ENCODE data around the gene SLC25A25. TPM values are rescaled to one million over a fixed set of nuclear protein-coding genes. Genes with fewer than 3 reads are reported as not detected.

SLC25A25 gene
- total RNA-seq, 1 donor from 2014 or later = 34.7 TPM

- peak; percentile 9 for ATAC-seq
- Histone ChIP-seq H3K4me3 (no peak overlapping the region), H3K27ac (no peak overlapping the region), H3K9me3 (no peaks in the 10 kb centered on the region), H3K4me1 (no peaks in the 10 kb centered on the region), H3K36me3 (no peaks in the 10 kb centered on the region), H3K27me3 (no peaks in the 10 kb centered on the region)
- intact Hi-C loops (cut with DNase I) = no loop called here
- TF ChIP-seq CTCF (IDR thresholded peaks at IDR 0.05) = no peak
- DNase-seq = no peak
These were observed 69.1 kb downstream of the SLC25A25 start for GRCh38 chr9:128136816-128137793.

GRCh38 chr9:128138001-128138400 lies 70.0 kb downstream of the SLC25A25 start:
- DNase-seq (no peak), ATAC-seq (peak; percentile 23)
- intact Hi-C loops (cut with DNase I) = no loop called here
- no peaks in the 10 kb centered on the region for H3K27me3 ChIP-seq
- no peaks in the 10 kb centered on the region for H3K4me1 ChIP-seq
- H3K4me3 ChIP-seq = no peak overlapping the region
- H3K36me3 ChIP-seq = no peaks in the 10 kb centered on the region
- no peak for TF ChIP-seq CTCF (IDR thresholded peaks at IDR 0.05)
- no peak overlapping the region for H3K27ac ChIP-seq
- no peaks in the 10 kb centered on the region for H3K9me3 ChIP-seq

GRCh38 chr9:128139621-128140020 lies 71.6 kb downstream of the SLC25A25 start:
- intact Hi-C loops (cut with DNase I) = no loop called here
- ATAC-seq (no peak), DNase-seq (no peak)

GRCh38 chr9:128141604-128142003 lies 73.6 kb downstream of the SLC25A25 start:
- Histone ChIP-seq H3K4me1 (no peaks in the 10 kb centered on the region), H3K27ac (no peak overlapping the region), H3K27me3 (no peaks in the 10 kb centered on the region), H3K36me3 (no peaks in the 10 kb centered on the region), H3K4me3 (no peak overlapping the region), H3K9me3 (no peaks in the 10 kb centered on the region)
- no peak for TF ChIP-seq CTCF (IDR thresholded peaks at IDR 0.05)
- intact Hi-C loops (cut with DNase I) = no loop called here
- DNase-seq (no peak), ATAC-seq (no peak)

More at GRCh38 chr9:128139621-128140020, 71.6 kb downstream of the SLC25A25 start:
- H3K27me3 ChIP-seq = no peaks in the 10 kb centered on the region
- H3K36me3 ChIP-seq = no peaks in the 10 kb centered on the region
- no peak overlapping the region for H3K27ac ChIP-seq
- no peak for TF ChIP-seq CTCF (IDR thresholded peaks at IDR 0.05)
- no peaks in the 10 kb centered on the region for H3K4me1 ChIP-seq
- no peaks in the 10 kb centered on the region for H3K9me3 ChIP-seq
- H3K4me3 ChIP-seq = no peak overlapping the region

GRCh38 chr9:128142061-128142460 lies 74.0 kb downstream of the SLC25A25 start:
- no peak for TF ChIP-seq CTCF (IDR thresholded peaks at IDR 0.05)
- Histone ChIP-seq H3K27ac (no peak overlapping the region), H3K4me3 (no peak overlapping the region), H3K9me3 (no peaks in the 10 kb centered on the region), H3K4me1 (no peaks in the 10 kb centered on the region), H3K36me3 (no peaks in the 10 kb centered on the region), H3K27me3 (no peaks in the 10 kb centered on the region)
- DNase-seq = no peak
- intact Hi-C loops (cut with DNase I) = no loop called here
- no peak for ATAC-seq

All from upper lobe of right lung (tissue), 1 donor.